Cardiac muscle cell (in vitro differentiated cells and primary cell): Measurements from ENCODE around the gene EML4. TPM values are rescaled to one million over a fixed set of nuclear protein-coding genes. Genes with fewer than 3 reads are reported as not detected.

Experiments
- DNase-seq, 2 donors: peaks; one replicate each; pipeline versions ENCODE4 v3.0.0 to v3.0.0-alpha.2; 2010 to 2017; ENCODE audit warnings: low read depth in 1 of 2, low spot score in 1 of 2
- H3K27ac ChIP-seq: fragments of 200-600 bp; sonication (generic); 2 replicates; pipeline ENCODE4 v1.5.1; 2016
- H3K27me3 ChIP-seq: fragments of 200-600 bp; sonication (generic); 2 replicates; pipeline ENCODE4 v1.6.0; 2016; ENCODE audit warnings: control low read depth
- H3K36me3 ChIP-seq: fragments of 200-600 bp; sonication (generic); 2 replicates; pipeline ENCODE4 v1.5.1; 2016; ENCODE audit warnings: control low read depth
- H3K4me1 ChIP-seq: fragments of 200-600 bp; sonication (generic); 2 replicates; pipeline ENCODE4 v1.8.1; 2017; ENCODE audit warnings: low read depth, mild to moderate bottlenecking, mixed run types
- H3K4me3 ChIP-seq: fragments of 200-600 bp; sonication (generic); 2 replicates; pipeline ENCODE4 v1.5.1; 2016; ENCODE audit warnings: mild to moderate bottlenecking
- H3K9me3 ChIP-seq: fragments of 200-600 bp; sonication (generic); 2 replicates; pipeline ENCODE4 v1.5.1; 2017; ENCODE audit warnings: low read depth, mild to moderate bottlenecking, control low read depth
- CTCF ChIP-seq: IDR thresholded peaks from 2 replicates; pipeline ENCODE4 v1.5.1; 2012; ENCODE audit warnings: low read depth, mild to moderate bottlenecking, low read length
- polyA plus RNA-seq: library from polyadenylated mRNA; unstranded; fragments of >200 nt; fragmentation: Nextera tagmentation; extraction: Ambion mirVana; gene quantifications from 2 replicates; pipeline ENCODE4 v1.2.1, GENCODE V29; 2016
- total RNA-seq: library from RNA; depleted of rRNA; stranded (reverse); fragments of >200 nt; gene quantifications from 2 replicates; pipeline ENCODE4 v1.2.3, GENCODE V29; 2016

EML4 gene
- total and polyA plus RNA-seq, 2 experiments from 2014 or later = 46.6 to 56.2 TPM

- H3K9me3 ChIP-seq = no peaks in the 10 kb centered on the region
- H3K27ac ChIP-seq = no peak overlapping the region
- no peaks in the 10 kb centered on the region for H3K4me1 ChIP-seq
- TF ChIP-seq CTCF = no peak
- peaks cover 40% of the 10 kb centered on the region for H3K36me3 ChIP-seq
- H3K4me3 ChIP-seq = no peak overlapping the region
- no peak for DNase-seq
- H3K27me3 ChIP-seq = no peaks in the 10 kb centered on the region
These were observed 166.5 kb downstream of the EML4 start for GRCh38 chr2:42335514-42336104.

GRCh38 chr2:42336361-42336965 is 167.3 kb downstream of the EML4 start:
- no peak for TF ChIP-seq CTCF
- Histone ChIP-seq H3K27ac (no peak overlapping the region), H3K4me3 (no peak overlapping the region), H3K27me3 (no peaks in the 10 kb centered on the region), H3K4me1 (no peaks in the 10 kb centered on the region), H3K36me3 (peaks cover 31% of the 10 kb centered on the region), H3K9me3 (no peaks in the 10 kb centered on the region)
- DNase-seq = no peak

GRCh38 chr2:42337356-42337820 is 168.2 kb downstream of the EML4 start:
- Histone ChIP-seq H3K9me3 (no peaks in the 10 kb centered on the region), H3K27ac (no peak overlapping the region), H3K4me1 (no peaks in the 10 kb centered on the region), H3K27me3 (no peaks in the 10 kb centered on the region), H3K4me3 (no peak overlapping the region), H3K36me3 (peaks cover 22% of the 10 kb centered on the region)
- TF ChIP-seq CTCF = no peak
- DNase-seq = no peak

- peaks cover 5% of the 10 kb centered on the region for H3K4me1 ChIP-seq
- peaks cover 16% of the 10 kb centered on the region for H3K36me3 ChIP-seq
- H3K9me3 ChIP-seq = no peaks in the 10 kb centered on the region
- DNase-seq = no peak
- H3K27ac ChIP-seq = no peak overlapping the region
- no peak for TF ChIP-seq CTCF
- H3K4me3 ChIP-seq = no peak overlapping the region
- H3K27me3 ChIP-seq = no peaks in the 10 kb centered on the region
These were observed 168.9 kb downstream of the EML4 start for GRCh38 chr2:42337846-42338566.

GRCh38 chr2:42338567-42339190 is 169.5 kb downstream of the EML4 start:
- Histone ChIP-seq H3K9me3 (no peaks in the 10 kb centered on the region), H3K36me3 (peaks cover 9% of the 10 kb centered on the region), H3K4me1 (peaks cover 5% of the 10 kb centered on the region), H3K27ac (no peak overlapping the region), H3K27me3 (no peaks in the 10 kb centered on the region), H3K4me3 (no peak overlapping the region)
- DNase-seq = no peak
- TF ChIP-seq CTCF = no peak
